Left kidney (tissue), 8 donors: ENCODE measurements around the gene EXOC6. TPM values are rescaled to one million over a fixed set of nuclear protein-coding genes. Genes with fewer than 3 reads are reported as not detected.

ENCODE experiments used
- DNase-seq: peaks from one replicate; pipeline ENCODE4 v3.0.0-alpha.2; 2013
- long read RNA-seq, 8 donors: transcript quantifications; one replicate each; lab custom pipeline, GENCODE V29; 2026
- polyA plus RNA-seq: library from polyadenylated mRNA; unstranded; fragments of 120-200 nt; gene quantifications from one replicate; pipeline ENCODE4 v1.2.1, GENCODE V29; 2013; ENCODE audit not compliant: insufficient read length

Gene EXOC6
- 19.3 TPM for polyA plus RNA-seq
- long read RNA-seq, donor 1, partial matches to known transcripts = 0 of 1 reads
- long read RNA-seq, donor 1, other reads (novel, unspliced or antisense) = 0 of 1 reads
- long read RNA-seq, donor 2, partial matches to known transcripts = 0 of 1 reads
- long read RNA-seq, donor 2, other reads (novel, unspliced or antisense) = 0 of 1 reads
- long read RNA-seq, donor 3 = 0 reads
- long read RNA-seq, donor 4 = 0 reads
- long read RNA-seq, donor 5, partial matches to known transcripts = 0 of 4 reads
- long read RNA-seq, donor 5, other reads (novel, unspliced or antisense) = 0 of 4 reads
- long read RNA-seq, donor 6, partial matches to known transcripts = 0 of 1 reads
- long read RNA-seq, donor 6, other reads (novel, unspliced or antisense) = 0 of 1 reads
- long read RNA-seq, donor 7, partial matches to known transcripts = 0 of 1 reads
- long read RNA-seq, donor 7, other reads (novel, unspliced or antisense) = 0 of 1 reads
- long read RNA-seq, donor 8 = 0 reads

- DNase-seq = peak; percentile 86
Measured at GRCh38 chr10:92848441-92849233, at the start of gene EXOC6. Gene EXOC6, plus strand, starts transcription at chr10:92848520. Its CDS starts 14 bp downstream, at chr10:92848534.

GRCh38 chr10:92799568-92799967 lies 48.8 kb upstream of the EXOC6 start:
- no peak for DNase-seq

GRCh38 chr10:92800134-92800733 lies 48.1 kb upstream of the EXOC6 start:
- peak; percentile 46 for DNase-seq

DNA sequence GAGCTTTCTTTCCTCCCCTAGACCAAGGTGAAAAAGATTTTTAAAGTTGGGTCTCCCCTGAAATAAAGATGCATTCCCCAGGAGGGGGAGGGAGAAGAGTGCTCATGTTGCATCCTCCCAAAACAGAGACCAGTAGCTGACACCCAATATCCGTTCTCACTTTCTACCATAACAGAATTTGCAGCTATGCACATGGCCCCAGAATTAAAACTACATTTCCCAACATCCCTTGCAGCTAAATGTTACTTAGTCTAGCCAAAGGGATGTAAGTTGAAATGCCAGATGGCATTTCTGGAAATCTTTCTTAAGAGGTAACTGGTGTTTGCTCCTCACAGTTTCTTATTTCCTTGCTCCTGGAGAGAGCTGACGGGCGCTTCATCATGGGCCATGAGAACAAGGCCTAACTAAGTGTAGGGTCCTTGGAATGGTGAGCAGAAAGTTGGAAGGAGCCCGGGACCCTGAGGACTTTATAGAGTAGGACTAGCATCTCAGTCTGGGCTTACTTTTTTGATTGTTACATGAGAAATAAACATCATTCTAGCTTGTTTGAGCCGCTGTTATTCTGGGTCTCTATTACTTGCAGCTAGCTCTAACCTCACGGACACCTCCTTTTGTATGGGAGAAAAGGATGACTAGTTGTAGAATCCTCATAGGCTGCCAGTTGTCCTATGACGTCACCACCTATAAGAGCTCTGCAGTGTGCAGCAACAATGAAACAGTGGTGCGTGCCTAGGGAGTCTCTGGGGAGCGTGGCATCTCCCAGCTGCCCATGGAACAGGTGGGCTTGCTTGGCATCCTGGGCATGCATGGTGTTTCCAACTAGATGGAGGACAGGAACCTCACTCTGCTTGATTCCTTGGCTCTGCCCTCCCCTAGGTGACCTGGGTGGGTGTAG lies 46.1 kb upstream of the EXOC6 start:
- DNase-seq = no peak

DNA sequence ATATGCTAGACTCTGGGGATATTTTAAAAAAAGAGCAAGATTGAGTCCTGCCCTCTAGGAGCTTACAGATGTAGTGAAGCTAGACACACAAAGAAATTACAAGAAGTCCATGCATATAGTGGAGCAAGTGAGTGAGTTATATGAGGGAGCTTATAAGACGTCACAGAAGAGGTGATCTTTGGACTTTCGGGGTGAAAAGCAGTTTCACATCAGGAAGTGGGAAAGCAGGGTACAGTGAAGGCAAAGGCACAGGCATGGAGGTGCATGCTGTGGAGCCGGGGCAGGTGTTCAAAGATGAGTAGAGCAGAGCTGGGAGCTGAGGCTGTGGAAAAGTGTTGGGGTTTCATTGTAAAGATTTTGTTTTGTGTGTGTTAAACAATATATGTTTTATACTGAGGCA lies 38.5 kb upstream of the EXOC6 start:
- no peak for DNase-seq

- DNase-seq = no peak
Measured at GRCh38 chr10:92810934-92811532, 37.3 kb upstream of the EXOC6 start.

DNA sequence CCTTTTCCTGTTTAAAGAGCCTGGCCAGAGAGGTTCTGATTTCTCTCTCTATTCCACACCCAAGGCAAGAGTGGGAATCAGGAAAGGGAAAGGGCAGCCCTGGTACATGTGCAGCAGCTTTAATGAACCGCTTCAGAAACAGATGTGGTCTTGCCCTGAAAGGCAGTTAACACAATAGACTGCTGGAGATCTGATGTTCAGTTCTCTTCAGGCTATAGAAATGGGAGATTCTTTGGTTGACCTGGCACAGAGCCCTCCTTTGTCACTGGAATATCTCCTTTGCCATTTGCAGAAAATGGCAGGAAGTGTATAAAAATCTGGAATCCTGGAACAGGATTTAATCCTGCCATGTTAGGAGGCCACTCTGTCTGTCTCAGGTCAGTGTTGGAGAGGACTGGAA lies 36.3 kb upstream of the EXOC6 start:
- DNase-seq = no peak

- no peak for DNase-seq
Measured at GRCh38 chr10:92813979-92814378, 34.3 kb upstream of the EXOC6 start.

DNA sequence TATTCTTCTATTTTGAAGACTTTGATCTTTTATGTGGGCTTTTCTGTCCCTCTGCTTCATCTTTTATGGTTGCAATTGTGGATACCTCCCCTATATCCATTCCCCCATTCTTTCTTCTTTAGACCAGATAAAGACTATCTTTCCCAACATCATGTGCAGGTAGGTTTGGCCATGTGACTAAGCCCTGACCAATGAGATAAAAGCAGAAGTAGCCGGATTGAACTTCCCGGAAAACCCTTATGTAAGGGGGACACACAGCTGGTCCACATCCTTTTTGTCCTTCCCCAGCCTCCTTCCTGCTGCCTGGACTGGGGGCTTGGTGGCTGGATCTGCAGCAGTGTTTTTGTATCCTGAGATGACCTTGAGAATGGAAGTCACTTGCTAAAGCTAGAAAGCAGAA lies 33.5 kb upstream of the EXOC6 start:
- DNase-seq = no peak

DNA sequence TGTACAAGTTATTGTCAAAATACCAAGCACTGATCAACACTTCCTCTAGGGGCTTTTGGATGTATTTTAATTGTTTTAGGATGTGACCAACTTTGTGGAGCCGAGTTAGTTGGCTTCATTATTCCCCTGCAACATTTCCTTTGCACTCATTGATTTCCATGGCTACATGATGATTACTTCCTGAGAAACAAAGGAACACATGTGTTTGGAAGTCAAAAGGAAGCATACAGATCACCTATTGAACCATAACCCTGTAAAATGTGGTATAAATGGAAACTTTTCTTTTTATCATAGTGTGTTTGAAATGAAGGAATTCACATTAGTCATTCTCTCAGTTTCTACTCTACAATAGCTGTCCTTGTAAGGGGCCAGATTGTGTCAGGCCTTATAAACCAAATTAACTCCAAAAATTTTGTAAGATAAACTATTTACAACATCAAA lies 32.2 kb upstream of the EXOC6 start:
- DNase-seq = no peak

- DNase-seq = no peak
Measured at GRCh38 chr10:92822060-92822634, 26.2 kb upstream of the EXOC6 start.

DNA sequence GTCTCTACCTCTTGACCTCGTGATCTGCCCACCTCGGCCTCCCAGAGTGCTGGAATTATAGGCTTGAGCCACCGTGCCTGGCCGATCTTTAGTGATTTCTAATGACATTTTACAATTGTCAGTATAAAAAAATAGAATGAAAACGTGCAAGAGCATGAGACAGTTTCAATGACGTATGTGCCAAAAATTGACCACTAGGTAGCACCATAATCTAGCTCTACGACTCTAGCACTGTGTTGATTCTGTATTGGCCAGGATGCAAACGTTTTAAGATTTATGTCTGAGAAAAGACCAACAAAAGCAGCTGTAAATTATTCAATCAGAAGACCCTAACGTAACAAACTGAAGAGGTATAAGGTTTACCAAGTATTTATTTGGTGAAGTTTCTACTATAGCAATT lies 25.4 kb upstream of the EXOC6 start:
- DNase-seq = no peak

- no peak for DNase-seq
Measured at GRCh38 chr10:92826061-92826460, 22.3 kb upstream of the EXOC6 start.

DNA sequence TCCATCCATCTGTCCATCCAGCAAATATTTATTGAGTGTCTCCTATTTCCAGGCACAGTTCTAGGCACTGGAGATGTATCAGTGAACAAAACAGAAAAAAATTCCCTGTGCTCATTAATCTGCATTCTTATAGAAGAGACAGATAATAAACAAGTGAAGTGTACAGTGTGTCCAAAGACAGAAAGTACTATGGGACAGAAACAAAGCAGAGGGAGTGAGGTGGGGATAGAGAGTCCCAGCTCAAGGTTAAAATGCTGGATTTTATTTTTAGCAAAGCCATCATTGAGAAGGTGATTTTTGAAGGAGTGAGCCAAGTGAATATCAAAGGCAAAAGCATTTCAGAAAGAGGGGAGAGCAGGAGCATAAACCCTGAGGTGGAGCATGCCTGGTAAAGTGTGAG lies 21.8 kb upstream of the EXOC6 start:
- no peak for DNase-seq

GRCh38 chr10:92829042-92829785 lies 19.1 kb upstream of the EXOC6 start:
- DNase-seq = no peak

GRCh38 chr10:92829786-92830377 lies 18.4 kb upstream of the EXOC6 start:
- no peak for DNase-seq

- DNase-seq = no peak
Measured at GRCh38 chr10:92830478-92831389, 17.6 kb upstream of the EXOC6 start.

- DNase-seq = no peak
Measured at GRCh38 chr10:92832121-92832520, 16.2 kb upstream of the EXOC6 start.
